ENCODE results near the gene CRYAA. TPM values are rescaled to one million over a fixed set of nuclear protein-coding genes. Genes with fewer than 3 reads are reported as not detected.

The CRYAA gene
- total RNA-seq, 1 experiment from 2014 or later, result not detected

DNA sequence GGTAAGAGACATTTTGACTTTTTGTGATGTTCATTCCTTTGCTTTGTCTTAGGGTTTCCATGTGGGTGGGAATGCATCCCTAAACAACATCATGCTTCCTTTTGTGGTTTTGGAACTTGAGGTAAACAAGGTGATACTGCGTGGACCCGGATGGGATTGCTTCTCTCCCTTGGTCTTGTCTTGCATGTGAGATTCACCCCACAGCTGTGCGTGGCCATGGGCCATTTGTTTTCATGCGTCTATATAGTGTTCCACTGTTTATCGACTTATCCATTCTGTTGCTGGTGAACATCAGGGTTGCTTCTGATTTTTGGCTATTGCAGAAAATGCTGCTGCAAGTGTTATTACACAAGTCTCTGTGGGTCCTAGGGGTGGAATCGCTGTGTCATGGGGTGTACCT, 21.1 kb downstream of the CRYAA start (continued):
- TF ChIP-seq, protein P1, sequence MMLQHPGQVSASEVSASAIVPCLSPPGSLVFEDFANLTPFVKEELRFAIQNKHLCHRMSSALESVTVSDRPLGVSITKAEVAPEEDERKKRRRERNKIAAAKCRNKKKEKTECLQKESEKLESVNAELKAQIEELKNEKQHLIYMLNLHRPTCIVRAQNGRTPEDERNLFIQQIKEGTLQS (IDR thresholded peaks at IDR 0.05), result no peak
- TF ChIP-seq POLR2AphosphoS5 (IDR thresholded peaks at IDR 0.05; ENCODE audit: low read depth, low read length), result no peak

DNA sequence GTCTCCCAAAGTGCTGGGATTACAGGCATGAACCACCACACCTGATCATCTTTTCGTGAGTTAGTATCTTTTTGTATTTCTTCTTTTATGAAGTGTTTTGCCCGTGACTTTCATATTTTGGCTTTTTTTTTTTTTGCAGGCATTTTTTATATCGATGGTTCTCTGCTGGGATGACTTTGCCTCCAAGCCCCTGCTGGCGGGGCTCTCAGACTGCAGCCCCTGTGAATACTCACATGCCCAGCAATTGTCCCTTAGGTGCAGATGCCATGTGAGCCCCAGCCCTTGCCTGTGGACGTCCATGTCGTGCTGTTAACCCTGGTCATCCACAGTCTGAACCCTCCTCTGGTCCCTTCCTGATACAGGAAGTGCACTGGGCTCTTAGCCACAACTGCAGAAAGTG, 21.7 kb downstream of the CRYAA start:
- H2AFZ ChIP-seq (ENCODE audit: low read depth, low read length, poor library complexity, severe bottlenecking), result no peak overlapping the region
- peaks cover 10% of the 10 kb centered on the region for H3K27me3 ChIP-seq (ENCODE audit: insufficient read depth, low read length)
- DNase-seq (ENCODE audit: low read depth, low spot score) (no peak), ATAC-seq (no peak)
- H3K36me3 ChIP-seq (ENCODE audit: control insufficient read depth in 1 of 2, insufficient read depth in 2 of 2, low read length in 2 of 2), result no peaks in the 10 kb centered on the region
- H4K20me1 ChIP-seq (ENCODE audit: insufficient read depth), result no peaks in the 10 kb centered on the region
- TF ChIP-seq TCF7L2 (IDR thresholded peaks at IDR 0.05; ENCODE audit: borderline replicate concordance, extremely low read depth, insufficient read depth, insufficient read length) (no peak), CEBPB (IDR thresholded peaks at IDR 0.05; ENCODE audit: low read depth) (no peak), POLR2A (IDR thresholded peaks at IDR 0.05; ENCODE audit: borderline replicate concordance, extremely low read depth, insufficient read depth, insufficient read length) (no peak), JUND (IDR thresholded peaks at IDR 0.05) (no peak)
- BruUV-seq (replicated peaks), result no TSS peak
- H3K9me2 ChIP-seq (ENCODE audit: insufficient read depth), result no peaks in the 10 kb centered on the region
- ChIA-PET RAD21 (ENCODE audit: low non-redundant PET in 1 of 2, low total read pairs in 2 of 2, uncharacterized antibody in 2 of 2, unreplicated experiment in 2 of 2) (no interaction called here), CTCF (no interaction called here), POLR2A (no interaction called here)
- H3K4me3 ChIP-seq (replicated peaks in 1 of 2; ENCODE audit: low read depth in 1 of 2, low read length in 2 of 2), result no peak overlapping the region
- intact Hi-C loops (cut with micrococcal nuclease), result no loop called here
- H3K9ac ChIP-seq (ENCODE audit: low read length), result no peak overlapping the region
- H3K9me3 ChIP-seq (ENCODE audit: control insufficient read depth in 1 of 2, insufficient read depth in 1 of 2, low read depth in 1 of 2, low read length in 2 of 2), result no peaks in the 10 kb centered on the region
- H3K4me1 ChIP-seq (ENCODE audit: control insufficient read depth in 1 of 2, insufficient read depth in 2 of 2, low read length in 2 of 2), result no peaks in the 10 kb centered on the region
- no peaks in the 10 kb centered on the region for H3K79me2 ChIP-seq (ENCODE audit: insufficient read depth, low read length)
- no peak overlapping the region for H3K4me2 ChIP-seq (ENCODE audit: low read length)
- no peak overlapping the region for H3K27ac ChIP-seq (ENCODE audit: low read depth, low read length)

DNA sequence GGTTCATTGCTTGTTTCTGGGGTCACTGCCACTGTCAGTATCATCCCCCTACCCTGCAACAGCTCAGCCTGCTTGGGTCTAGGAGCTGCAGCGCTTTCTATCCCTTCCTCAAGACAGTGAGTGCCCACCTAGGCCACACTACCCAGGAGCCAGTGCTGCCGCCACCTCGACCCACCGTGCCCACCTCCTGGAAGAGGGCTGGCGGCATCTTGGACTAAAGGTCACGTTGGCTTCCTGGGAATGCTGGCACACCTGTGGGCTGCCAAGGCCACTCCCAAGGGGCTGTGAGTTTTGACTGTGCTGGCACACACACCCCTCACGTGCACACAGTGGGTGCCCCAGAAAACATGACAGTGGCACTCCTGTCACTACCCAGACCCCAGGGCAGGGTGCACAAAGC, 22.1 kb downstream of the CRYAA start:
- Histone ChIP-seq H3K4me1 (ENCODE audit: control insufficient read depth in 1 of 2, insufficient read depth in 2 of 2, low read length in 2 of 2) (no peaks in the 10 kb centered on the region), H2AFZ (ENCODE audit: low read depth, low read length, poor library complexity, severe bottlenecking) (no peak overlapping the region), H3K36me3 (ENCODE audit: control insufficient read depth in 1 of 2, insufficient read depth in 2 of 2, low read length in 2 of 2) (no peaks in the 10 kb centered on the region), H3K9me3 (ENCODE audit: control insufficient read depth in 1 of 2, insufficient read depth in 1 of 2, low read depth in 1 of 2, low read length in 2 of 2) (no peaks in the 10 kb centered on the region), H3K4me3 (replicated peaks in 1 of 2; ENCODE audit: low read depth in 1 of 2, low read length in 2 of 2) (no peak overlapping the region), H3K27ac (ENCODE audit: low read depth, low read length) (no peak overlapping the region), H3K4me2 (ENCODE audit: low read length) (no peak overlapping the region), H4K20me1 (ENCODE audit: insufficient read depth) (no peaks in the 10 kb centered on the region), H3K9me2 (ENCODE audit: insufficient read depth) (no peaks in the 10 kb centered on the region), H3K9ac (ENCODE audit: low read length) (no peak overlapping the region), H3K79me2 (ENCODE audit: insufficient read depth, low read length) (no peaks in the 10 kb centered on the region), H3K27me3 (ENCODE audit: insufficient read depth, low read length) (peaks cover 10% of the 10 kb centered on the region)
- POLR2A ChIA-PET, result no interaction called here
- intact Hi-C loops (cut with micrococcal nuclease), result no loop called here
- RAD21 ChIA-PET (ENCODE audit: low non-redundant PET in 1 of 2, low total read pairs in 2 of 2, uncharacterized antibody in 2 of 2, unreplicated experiment in 2 of 2), result no interaction called here
- CTCF ChIA-PET, result no interaction called here
- no peak for ATAC-seq
- DNase-seq (ENCODE audit: low read depth, low spot score), result no peak
- no TSS peak for BruUV-seq (replicated peaks)
- TF ChIP-seq ZFX (IDR thresholded peaks at IDR 0.05) (no peak), MAX (IDR thresholded peaks at IDR 0.05) (no peak), CEBPB (IDR thresholded peaks at IDR 0.05; ENCODE audit: low read depth) (no peak), SP1 (IDR thresholded peaks at IDR 0.05; ENCODE audit: low read depth) (no peak), ZNF274 (IDR thresholded peaks at IDR 0.05; ENCODE audit: low read depth, low read length) (no peak), RAD21 (IDR thresholded peaks at IDR 0.05; ENCODE audit: low read depth) (no peak), EGR1 (IDR thresholded peaks at IDR 0.05; ENCODE audit: low read depth) (no peak), POLR2AphosphoS5 (IDR thresholded peaks at IDR 0.05; ENCODE audit: low read depth, low read length) (no peak), ELF1 (IDR thresholded peaks at IDR 0.05; ENCODE audit: borderline replicate concordance, low read depth) (no peak), TCF7L2 (IDR thresholded peaks at IDR 0.05; ENCODE audit: borderline replicate concordance, extremely low read depth, insufficient read depth, insufficient read length) (no peak)
- TF ChIP-seq, protein P2, sequence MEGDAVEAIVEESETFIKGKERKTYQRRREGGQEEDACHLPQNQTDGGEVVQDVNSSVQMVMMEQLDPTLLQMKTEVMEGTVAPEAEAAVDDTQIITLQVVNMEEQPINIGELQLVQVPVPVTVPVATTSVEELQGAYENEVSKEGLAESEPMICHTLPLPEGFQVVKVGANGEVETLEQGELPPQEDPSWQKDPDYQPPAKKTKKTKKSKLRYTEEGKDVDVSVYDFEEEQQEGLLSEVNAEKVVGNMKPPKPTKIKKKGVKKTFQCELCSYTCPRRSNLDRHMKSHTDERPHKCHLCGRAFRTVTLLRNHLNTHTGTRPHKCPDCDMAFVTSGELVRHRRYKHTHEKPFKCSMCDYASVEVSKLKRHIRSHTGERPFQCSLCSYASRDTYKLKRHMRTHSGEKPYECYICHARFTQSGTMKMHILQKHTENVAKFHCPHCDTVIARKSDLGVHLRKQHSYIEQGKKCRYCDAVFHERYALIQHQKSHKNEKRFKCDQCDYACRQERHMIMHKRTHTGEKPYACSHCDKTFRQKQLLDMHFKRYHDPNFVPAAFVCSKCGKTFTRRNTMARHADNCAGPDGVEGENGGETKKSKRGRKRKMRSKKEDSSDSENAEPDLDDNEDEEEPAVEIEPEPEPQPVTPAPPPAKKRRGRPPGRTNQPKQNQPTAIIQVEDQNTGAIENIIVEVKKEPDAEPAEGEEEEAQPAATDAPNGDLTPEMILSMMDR (IDR thresholded peaks at IDR 0.05 in 2 of 3, conservative IDR thresholded peaks at IDR 0.05 in 1 of 3; ENCODE audit: borderline replicate concordance in 1 of 3, insufficient read depth in 1 of 3, low read depth in 2 of 3, low read length in 2 of 3), result no peak
- TF ChIP-seq, protein P3, sequence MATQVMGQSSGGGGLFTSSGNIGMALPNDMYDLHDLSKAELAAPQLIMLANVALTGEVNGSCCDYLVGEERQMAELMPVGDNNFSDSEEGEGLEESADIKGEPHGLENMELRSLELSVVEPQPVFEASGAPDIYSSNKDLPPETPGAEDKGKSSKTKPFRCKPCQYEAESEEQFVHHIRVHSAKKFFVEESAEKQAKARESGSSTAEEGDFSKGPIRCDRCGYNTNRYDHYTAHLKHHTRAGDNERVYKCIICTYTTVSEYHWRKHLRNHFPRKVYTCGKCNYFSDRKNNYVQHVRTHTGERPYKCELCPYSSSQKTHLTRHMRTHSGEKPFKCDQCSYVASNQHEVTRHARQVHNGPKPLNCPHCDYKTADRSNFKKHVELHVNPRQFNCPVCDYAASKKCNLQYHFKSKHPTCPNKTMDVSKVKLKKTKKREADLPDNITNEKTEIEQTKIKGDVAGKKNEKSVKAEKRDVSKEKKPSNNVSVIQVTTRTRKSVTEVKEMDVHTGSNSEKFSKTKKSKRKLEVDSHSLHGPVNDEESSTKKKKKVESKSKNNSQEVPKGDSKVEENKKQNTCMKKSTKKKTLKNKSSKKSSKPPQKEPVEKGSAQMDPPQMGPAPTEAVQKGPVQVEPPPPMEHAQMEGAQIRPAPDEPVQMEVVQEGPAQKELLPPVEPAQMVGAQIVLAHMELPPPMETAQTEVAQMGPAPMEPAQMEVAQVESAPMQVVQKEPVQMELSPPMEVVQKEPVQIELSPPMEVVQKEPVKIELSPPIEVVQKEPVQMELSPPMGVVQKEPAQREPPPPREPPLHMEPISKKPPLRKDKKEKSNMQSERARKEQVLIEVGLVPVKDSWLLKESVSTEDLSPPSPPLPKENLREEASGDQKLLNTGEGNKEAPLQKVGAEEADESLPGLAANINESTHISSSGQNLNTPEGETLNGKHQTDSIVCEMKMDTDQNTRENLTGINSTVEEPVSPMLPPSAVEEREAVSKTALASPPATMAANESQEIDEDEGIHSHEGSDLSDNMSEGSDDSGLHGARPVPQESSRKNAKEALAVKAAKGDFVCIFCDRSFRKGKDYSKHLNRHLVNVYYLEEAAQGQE (IDR thresholded peaks at IDR 0.05; ENCODE audit: low read depth), result no peak
